HuH-7 (cell line): Measurements from ENCODE around the gene TNFSF9.
"Not testable (repeated sequence)": the region's sequence is repeated elsewhere in the genome, so short reads cannot be mapped to it uniquely, and the experiment has no call there.

Source experiments
- DNase-seq: peaks from one replicate; pipeline ENCODE4 v3.0.0; 2011; ENCODE audit warnings: low spot score

The TNFSF9 gene

DNA sequence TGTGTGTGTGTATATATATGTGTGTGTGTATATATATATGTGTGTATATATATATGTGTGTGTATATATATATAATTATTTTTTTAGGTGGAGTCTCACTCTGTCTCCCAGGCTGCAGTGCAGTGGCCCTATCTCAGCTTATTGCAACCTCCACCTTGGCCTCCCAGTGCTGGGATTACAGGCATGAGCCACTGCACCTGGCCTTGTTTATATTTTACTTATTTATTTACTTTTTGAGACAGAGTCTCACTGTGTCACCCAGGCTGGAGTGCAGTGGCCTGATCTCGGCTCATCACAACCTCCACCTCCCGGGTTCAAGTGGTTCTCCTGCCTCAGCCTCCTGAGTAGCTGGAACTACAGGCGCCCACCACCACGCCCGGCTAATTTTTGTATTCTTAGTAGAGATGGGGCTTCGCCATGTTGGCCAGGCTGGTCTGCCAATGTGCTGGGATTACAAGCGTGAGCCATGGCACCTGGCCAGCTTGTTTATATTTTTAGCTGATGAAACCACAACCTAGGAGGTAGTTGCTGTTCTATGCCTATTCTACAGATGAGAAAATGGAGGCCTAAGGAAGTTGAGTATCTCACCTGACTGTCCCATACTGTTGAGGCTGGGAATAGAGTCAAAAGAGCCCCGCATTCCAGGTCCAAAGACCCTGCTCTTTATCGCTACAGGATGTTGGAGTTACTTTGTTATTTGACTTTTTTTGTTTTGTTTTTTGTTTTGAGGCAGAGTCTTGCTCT lies 22.6 kb upstream of the TNFSF9 start:
- not testable (repeated sequence) for DNase-seq

DNA sequence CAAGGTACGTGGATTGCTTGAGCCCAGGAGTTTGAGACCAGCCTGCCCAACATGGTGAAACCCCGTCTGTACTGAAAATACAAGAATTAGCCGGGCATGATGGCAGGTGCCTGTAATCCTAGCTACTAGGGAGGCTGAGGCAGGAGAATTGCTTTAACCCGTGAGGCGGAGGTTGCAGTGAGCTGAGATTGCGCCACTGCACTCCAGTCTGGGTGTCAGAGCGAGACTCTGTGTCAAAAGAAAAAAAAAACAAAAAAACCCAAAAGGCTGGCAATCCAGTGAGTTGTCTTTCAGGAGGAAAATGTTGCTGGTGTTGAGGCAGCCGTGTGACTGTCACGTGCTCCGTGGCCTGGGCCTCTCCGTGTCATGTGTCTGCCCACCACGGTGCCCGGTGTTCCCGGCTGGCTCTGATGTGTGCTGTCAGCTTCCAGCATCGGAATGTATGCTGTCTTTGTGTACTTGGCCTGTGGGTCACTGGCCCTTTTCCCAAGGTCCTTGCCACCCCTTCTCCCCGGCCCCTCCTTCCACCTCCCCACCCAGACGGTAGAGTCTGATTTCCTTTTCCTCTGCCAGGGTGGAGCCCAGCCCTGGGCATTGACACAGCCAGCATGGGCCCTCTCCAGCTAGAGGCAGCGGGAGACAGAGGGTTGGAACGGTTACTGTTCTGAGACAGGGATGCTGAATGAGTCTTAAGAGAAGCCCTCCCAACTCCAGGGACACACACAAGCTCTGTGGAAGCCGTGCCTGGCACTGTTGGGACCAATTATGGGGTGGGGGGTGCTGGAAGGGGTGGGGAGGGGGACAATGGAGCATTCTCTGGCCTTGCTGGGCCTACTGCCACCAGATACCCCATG lies 21.5 kb upstream of the TNFSF9 start:
- no peak for DNase-seq

DNA sequence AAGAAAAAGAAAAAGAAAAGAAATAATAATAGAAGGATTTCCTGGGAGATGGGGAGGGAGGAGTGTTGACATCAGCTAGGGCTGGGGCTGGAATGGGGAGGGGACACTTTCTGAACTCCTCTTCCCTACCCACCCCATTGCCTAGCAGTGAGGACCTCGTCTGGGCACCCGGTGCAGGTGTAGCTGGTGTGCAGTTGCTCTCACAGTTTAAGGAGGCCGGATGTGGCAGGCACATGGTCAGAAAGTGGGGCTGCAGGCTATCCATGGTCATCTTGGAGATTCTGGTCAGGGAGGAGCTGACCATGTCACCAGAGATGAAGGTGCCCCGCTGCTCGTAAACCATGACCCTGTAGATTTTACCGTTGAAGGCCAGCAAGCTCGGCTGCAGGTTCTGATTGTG lies 20.2 kb upstream of the TNFSF9 start:
- no peak for DNase-seq

GRCh38 chr19:6514089-6514488 lies 16.7 kb upstream of the TNFSF9 start:
- DNase-seq = no peak

GRCh38 chr19:6514926-6515544 lies 15.8 kb upstream of the TNFSF9 start:
- no peak for DNase-seq

GRCh38 chr19:6516018-6516658 lies 14.7 kb upstream of the TNFSF9 start:
- peak; percentile 71 for DNase-seq

- DNase-seq = peak; percentile 84
Observed at GRCh38 chr19:6516659-6517291, 14.1 kb upstream of the TNFSF9 start.

DNA sequence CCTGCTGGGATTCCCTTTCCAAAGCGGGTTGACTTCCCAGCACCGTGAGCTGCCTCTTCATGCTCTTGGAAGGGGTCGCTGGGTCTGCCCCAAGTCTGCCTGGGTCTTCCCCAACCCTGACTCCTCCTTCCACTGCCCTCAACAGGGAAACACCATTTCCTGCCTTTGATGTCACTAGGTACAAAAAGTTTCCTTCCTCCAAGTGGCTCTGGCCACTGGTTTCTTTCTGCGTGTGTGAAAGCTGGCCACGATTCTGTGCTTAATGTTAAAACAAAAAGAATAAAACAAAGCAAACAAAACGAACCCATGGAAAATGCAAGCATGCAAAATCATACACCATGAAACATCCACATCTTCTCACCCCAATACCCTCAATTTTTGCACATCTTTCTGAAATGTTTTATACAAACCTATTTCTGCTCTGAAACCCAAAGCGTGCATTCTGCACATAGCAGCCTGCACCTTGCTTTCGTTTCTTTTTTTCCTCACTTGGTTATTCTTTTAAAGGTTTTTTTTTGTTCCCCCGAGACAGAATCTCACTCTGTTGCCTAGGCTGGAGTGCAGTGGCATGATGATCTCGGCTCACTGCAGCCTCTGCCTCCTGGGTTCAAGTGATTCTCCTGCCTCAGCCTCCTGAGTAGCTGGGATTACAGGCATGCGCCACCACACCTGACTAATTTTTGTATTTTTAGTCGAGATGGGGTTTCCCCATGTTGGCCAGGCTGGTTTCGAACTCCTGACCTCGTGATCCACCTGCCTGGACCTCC lies 12.5 kb upstream of the TNFSF9 start:
- no peak for DNase-seq

GRCh38 chr19:6519289-6519688 lies 11.5 kb upstream of the TNFSF9 start:
- DNase-seq = no peak

GRCh38 chr19:6521718-6522646 lies 8.8 kb upstream of the TNFSF9 start:
- no peak for DNase-seq

GRCh38 chr19:6522712-6523111 lies 8.1 kb upstream of the TNFSF9 start:
- no peak for DNase-seq

DNA sequence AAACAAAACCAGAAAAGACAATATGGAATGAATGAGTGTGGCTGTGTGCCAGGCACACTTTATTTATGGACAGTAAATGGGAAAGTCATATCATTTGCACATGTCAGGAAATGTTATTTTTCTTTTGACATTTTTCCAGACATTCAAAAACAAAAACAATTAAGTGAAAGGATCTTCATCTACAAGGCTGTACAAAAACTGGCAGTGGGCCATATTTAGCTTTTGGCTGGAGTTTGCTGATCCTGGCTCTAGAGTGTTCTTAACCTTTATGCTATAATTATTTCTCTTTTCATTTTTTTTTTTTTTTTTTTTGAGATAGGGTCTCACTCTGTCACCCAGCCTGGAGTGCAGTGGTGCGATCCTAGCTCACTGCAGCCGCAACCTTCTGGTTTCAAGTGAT lies 6.5 kb upstream of the TNFSF9 start:
- no peak for DNase-seq

- no peak for DNase-seq
Observed at GRCh38 chr19:6527893-6528543, 2.8 kb upstream of the TNFSF9 start.

DNA sequence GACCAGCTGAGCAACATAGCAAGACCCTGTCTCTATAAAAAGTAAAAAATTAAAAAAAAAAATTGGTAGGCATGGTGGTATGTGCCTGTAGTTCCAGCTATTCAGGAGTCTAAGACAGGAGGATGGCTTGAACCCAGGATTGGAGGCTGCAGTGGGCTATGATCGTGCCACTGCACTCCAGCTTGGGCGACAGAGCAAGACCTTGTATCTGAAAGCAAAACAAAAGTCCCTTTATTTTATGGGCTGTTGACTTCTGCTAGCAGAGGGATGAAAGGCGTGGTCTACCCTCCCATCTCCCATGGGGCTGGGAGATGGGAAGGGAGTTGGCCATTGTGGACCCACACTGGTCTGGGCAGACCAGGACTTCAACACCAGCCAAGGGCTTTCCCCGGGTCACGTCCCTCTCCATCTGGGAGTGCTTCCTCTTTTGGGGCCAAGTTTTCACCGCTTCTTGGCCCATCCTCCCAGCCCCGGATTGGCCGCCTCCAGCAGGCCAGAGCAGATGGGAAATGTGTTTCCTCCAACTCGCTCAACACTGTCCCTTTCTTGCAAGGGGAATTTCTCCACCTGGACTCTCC lies 2.2 kb upstream of the TNFSF9 start:
- peak; percentile 64 for DNase-seq

DNA sequence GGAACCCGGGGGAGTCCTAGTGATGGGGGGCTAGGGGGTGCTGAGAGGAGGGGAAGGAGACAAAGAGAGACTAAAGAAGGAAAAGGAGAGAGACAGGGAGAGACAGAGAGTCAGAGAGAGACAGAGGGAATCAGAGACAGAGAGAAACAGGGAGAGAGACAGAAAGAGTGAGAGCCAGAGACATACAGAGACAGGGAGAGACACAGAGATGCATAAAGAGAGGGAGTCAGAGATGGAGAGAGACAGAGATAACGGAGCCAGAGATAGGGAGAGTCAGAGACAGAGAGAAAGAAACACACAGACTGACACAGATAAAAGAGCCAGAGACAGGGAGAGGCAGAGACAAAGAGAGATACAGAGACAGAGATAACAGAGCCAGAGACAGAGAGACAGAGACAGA lies 1.5 kb upstream of the TNFSF9 start:
- no peak for DNase-seq

- DNase-seq = no peak
Observed at GRCh38 chr19:6529937-6530385, 865 bp upstream of the TNFSF9 start.

DNA sequence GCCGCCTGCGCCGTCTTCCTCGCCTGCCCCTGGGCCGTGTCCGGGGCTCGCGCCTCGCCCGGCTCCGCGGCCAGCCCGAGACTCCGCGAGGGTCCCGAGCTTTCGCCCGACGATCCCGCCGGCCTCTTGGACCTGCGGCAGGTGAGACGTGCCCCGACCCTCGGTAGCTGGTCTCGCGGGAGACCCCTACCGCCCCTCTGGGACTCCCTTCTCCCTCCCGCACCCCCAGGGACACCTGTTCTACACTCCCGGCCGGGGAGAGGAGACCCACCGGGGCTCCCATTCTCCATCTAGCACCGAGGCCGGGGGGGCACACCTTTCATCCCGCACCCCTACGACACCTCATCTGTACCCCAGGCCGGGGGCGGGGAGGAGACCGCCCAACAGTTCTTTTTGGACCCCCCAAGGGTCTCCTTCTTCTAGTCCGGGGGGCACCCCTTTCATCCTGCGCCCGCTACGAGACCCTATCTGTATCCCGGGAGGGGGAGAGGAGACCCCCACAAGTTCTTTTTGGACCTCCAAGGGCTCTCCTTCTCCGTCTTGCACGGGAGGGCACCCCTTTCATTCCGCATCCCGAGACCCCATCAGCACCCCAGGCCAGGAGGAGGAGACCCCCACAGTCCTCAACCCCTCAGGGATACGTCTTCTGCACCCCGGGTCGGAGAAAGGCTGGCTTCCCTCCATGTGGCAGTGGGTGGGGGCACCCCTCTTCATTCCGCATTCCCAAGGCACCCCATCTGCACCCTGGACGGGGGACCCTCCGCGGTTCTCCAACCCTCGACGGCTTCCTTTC lies 533 bp downstream of the TNFSF9 start:
- no peak for DNase-seq

DNA sequence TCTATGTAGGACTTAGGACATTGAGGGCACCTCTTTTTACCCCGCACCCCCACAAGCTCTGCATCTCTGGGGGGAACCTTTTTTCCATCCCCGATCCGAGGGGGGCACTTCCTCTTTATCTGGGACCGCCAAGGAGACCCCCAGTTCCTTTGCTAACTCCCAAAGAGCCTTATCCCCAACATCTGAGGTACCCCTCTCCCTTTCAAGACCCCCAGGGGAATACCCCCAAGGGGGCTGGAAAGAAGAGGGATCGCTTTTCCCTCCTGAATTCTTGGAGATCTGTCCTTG lies 1.1 kb downstream of the TNFSF9 start:
- no peak for DNase-seq
